Measurements from ENCODE around the gene AREG. TPM values are rescaled to one million over a fixed set of nuclear protein-coding genes. Genes with fewer than 3 reads are reported as not detected.

AREG gene
- total and polyA plus RNA-seq, 2 donors (not counting 1 experiment from before 2014, with no cell fraction given) = 0.50 to 2.0 TPM

DNA sequence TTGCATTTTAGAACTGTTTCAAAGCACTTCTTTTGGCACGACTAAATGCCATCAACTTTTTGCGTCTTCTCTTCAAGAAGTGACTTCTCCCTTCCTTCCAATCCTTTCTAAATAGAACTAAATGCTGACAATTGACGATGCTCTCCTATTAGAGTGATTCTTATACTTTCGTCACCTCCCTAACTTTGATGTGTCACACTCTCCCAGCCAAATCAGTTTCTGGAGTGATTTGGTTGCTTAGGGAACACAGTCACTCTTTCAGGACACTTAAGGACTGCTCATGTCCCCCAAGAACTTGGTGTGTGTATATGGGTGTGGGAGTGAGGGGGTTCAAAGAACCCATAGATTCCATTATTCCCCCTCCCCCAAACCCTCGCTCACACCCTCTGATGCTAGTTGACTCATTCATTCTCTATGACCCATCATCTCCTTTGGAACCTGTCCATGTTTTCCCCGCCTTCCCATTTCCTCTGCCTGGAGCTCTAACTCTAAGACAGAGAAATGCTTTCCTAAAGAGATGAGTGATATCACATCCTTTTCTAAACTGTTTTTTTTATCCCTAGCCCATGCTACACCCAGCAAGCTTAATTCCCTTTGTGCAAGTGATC is 26.8 kb upstream of the AREG start:
- Histone ChIP-seq H3K4me1 (ENCODE audit: control insufficient read depth, extremely low read depth, insufficient read depth, low read length) (peaks cover 6% of the 10 kb centered on the region), H3K9me3 (ENCODE audit: control insufficient read depth, insufficient read depth, low read depth, low read length) (no peaks in the 10 kb centered on the region), H4K20me1 (ENCODE audit: control insufficient read depth, extremely low read depth, insufficient read depth, low read length) (no peaks in the 10 kb centered on the region), H3K9ac (ENCODE audit: insufficient read depth, low read length) (no peak overlapping the region), H3K36me3 (ENCODE audit: control insufficient read depth, insufficient read depth, low read length) (no peaks in the 10 kb centered on the region), H2AFZ (ENCODE audit: low read length) (peak overlapping the region; percentile 41), H3K4me2 (ENCODE audit: extremely low read depth, insufficient read depth, low read length) (peak overlapping the region; percentile 32), H3K79me2 (ENCODE audit: control insufficient read depth, insufficient read depth, low read length) (no peaks in the 10 kb centered on the region), H3K27ac (ENCODE audit: insufficient read depth, low read length) (peak overlapping the region; percentile 53), H3K4me3 (replicated peaks in 1 of 4; ENCODE audit: control extremely low read depth in 1 of 4, insufficient read depth in 1 of 4, low read depth in 3 of 4, low read length in 4 of 4) (no peak overlapping the region), H3K27me3 (ENCODE audit: control insufficient read depth, insufficient read depth, low read length) (no peaks in the 10 kb centered on the region)
- no peak for TF ChIP-seq EZH2 (IDR thresholded peaks at IDR 0.05; ENCODE audit: low read length, missing control alignments)
- TF ChIP-seq, protein P1, sequence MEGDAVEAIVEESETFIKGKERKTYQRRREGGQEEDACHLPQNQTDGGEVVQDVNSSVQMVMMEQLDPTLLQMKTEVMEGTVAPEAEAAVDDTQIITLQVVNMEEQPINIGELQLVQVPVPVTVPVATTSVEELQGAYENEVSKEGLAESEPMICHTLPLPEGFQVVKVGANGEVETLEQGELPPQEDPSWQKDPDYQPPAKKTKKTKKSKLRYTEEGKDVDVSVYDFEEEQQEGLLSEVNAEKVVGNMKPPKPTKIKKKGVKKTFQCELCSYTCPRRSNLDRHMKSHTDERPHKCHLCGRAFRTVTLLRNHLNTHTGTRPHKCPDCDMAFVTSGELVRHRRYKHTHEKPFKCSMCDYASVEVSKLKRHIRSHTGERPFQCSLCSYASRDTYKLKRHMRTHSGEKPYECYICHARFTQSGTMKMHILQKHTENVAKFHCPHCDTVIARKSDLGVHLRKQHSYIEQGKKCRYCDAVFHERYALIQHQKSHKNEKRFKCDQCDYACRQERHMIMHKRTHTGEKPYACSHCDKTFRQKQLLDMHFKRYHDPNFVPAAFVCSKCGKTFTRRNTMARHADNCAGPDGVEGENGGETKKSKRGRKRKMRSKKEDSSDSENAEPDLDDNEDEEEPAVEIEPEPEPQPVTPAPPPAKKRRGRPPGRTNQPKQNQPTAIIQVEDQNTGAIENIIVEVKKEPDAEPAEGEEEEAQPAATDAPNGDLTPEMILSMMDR (conservative IDR thresholded peaks at IDR 0.05 in 1 of 2, IDR thresholded peaks at IDR 0.05 in 1 of 2; ENCODE audit: low read depth in 1 of 2, low read length in 2 of 2) = no peak
- peak; percentile 83 to 87 for DNase-seq (ENCODE audit: low read depth in 2 of 2)

DNA sequence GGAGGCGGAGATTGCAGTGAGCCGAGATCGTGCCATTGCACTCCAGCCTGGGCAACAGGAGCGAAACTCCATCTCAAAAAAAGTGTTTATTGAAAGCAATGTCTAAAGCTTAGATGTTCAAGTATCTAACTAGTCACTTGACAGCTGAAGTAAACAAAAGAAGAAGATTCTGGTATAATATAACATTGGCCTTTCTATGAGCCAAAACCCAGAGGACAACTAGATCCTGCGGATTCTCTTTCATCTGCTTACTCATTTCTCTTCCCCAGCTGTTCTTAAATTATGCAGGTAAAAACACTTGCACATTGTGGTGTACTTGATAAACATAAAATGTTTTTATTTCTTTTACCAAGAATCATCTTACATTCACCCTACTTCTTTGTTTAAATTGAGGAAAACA is 24.1 kb upstream of the AREG start:
- peaks cover 5% of the 10 kb centered on the region for H3K4me1 ChIP-seq (ENCODE audit: control insufficient read depth, extremely low read depth, insufficient read depth, low read length)
- TF ChIP-seq EZH2 (IDR thresholded peaks at IDR 0.05; ENCODE audit: low read length, missing control alignments) = no peak
- TF ChIP-seq, protein P1 (conservative IDR thresholded peaks at IDR 0.05 in 1 of 2, IDR thresholded peaks at IDR 0.05 in 1 of 2; ENCODE audit: low read depth in 1 of 2, low read length in 2 of 2) = no peak
- DNase-seq (ENCODE audit: low read depth in 2 of 2) = no peak
- H3K9me3 ChIP-seq (ENCODE audit: control insufficient read depth, insufficient read depth, low read depth, low read length) = no peaks in the 10 kb centered on the region
- H3K9ac ChIP-seq (ENCODE audit: insufficient read depth, low read length) = no peak overlapping the region
- no peak overlapping the region for H3K4me2 ChIP-seq (ENCODE audit: extremely low read depth, insufficient read depth, low read length)
- H3K36me3 ChIP-seq (ENCODE audit: control insufficient read depth, insufficient read depth, low read length) = no peaks in the 10 kb centered on the region
- H4K20me1 ChIP-seq (ENCODE audit: control insufficient read depth, extremely low read depth, insufficient read depth, low read length) = no peaks in the 10 kb centered on the region
- H3K79me2 ChIP-seq (ENCODE audit: control insufficient read depth, insufficient read depth, low read length) = no peaks in the 10 kb centered on the region
- H3K27me3 ChIP-seq (ENCODE audit: control insufficient read depth, insufficient read depth, low read length) = no peaks in the 10 kb centered on the region
- no peak overlapping the region for H2AFZ ChIP-seq (ENCODE audit: low read length)
- H3K4me3 ChIP-seq (replicated peaks in 1 of 4; ENCODE audit: control extremely low read depth in 1 of 4, insufficient read depth in 1 of 4, low read depth in 3 of 4, low read length in 4 of 4) = no peak overlapping the region
- no peak overlapping the region for H3K27ac ChIP-seq (ENCODE audit: insufficient read depth, low read length)

DNA sequence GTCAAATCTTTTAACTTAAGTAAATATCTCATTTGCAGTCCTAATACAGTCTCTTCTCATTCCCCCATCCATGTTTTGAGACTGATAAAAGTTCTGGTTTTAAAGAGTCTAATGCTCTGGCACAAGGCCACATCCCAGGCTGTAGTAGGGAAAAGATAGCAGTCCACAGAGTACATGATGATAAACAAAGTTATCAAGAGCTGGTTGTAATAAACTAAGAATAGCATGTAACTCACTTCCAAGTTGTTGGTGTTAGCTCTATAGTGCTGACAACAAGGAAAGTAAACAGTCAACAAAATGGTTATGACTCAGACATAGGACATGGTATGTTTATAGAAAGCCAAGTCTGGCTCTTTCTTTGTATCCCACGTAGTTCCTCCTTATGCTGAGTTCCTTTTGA is 21.8 kb upstream of the AREG start:
- peak; percentile 44 to 87 for DNase-seq (ENCODE audit: low read depth in 2 of 2)
- Histone ChIP-seq H3K4me1 (ENCODE audit: control insufficient read depth, extremely low read depth, insufficient read depth, low read length) (peaks cover 4% of the 10 kb centered on the region), H3K27me3 (ENCODE audit: control insufficient read depth, insufficient read depth, low read length) (no peaks in the 10 kb centered on the region), H3K9me3 (ENCODE audit: control insufficient read depth, insufficient read depth, low read depth, low read length) (no peaks in the 10 kb centered on the region), H3K27ac (ENCODE audit: insufficient read depth, low read length) (no peak overlapping the region), H3K4me2 (ENCODE audit: extremely low read depth, insufficient read depth, low read length) (no peak overlapping the region), H2AFZ (ENCODE audit: low read length) (no peak overlapping the region), H3K9ac (ENCODE audit: insufficient read depth, low read length) (no peak overlapping the region), H3K4me3 (replicated peaks in 1 of 4; ENCODE audit: control extremely low read depth in 1 of 4, insufficient read depth in 1 of 4, low read depth in 3 of 4, low read length in 4 of 4) (no peak overlapping the region), H3K36me3 (ENCODE audit: control insufficient read depth, insufficient read depth, low read length) (no peaks in the 10 kb centered on the region), H4K20me1 (ENCODE audit: control insufficient read depth, extremely low read depth, insufficient read depth, low read length) (no peaks in the 10 kb centered on the region), H3K79me2 (ENCODE audit: control insufficient read depth, insufficient read depth, low read length) (no peaks in the 10 kb centered on the region)
- TF ChIP-seq, protein P1 (conservative IDR thresholded peaks at IDR 0.05 in 1 of 2, IDR thresholded peaks at IDR 0.05 in 1 of 2; ENCODE audit: low read depth in 1 of 2, low read length in 2 of 2) = no peak
- TF ChIP-seq EZH2 (IDR thresholded peaks at IDR 0.05; ENCODE audit: low read length, missing control alignments) = no peak

Measured in fibroblast of lung (primary cell).